ENCODE results near the gene GULP1. TPM values are rescaled to one million over a fixed set of nuclear protein-coding genes. Genes with fewer than 3 reads are reported as not detected.

The GULP1 gene
- total RNA-seq, 1 donor from 2014 or later: not detected

- H3K4me3 Mint-ChIP-seq: no peak overlapping the region
- no peak overlapping the region for H3K27ac Mint-ChIP-seq
- CTCF ChIA-PET: no interaction called here
- H3K27me3 Mint-ChIP-seq: no peaks in the 10 kb centered on the region
- no peaks in the 10 kb centered on the region for H3K36me3 Mint-ChIP-seq (ENCODE audit: low read depth)
- H3K9me3 Mint-ChIP-seq: no peaks in the 10 kb centered on the region
- no peaks in the 10 kb centered on the region for H3K4me1 Mint-ChIP-seq
- no peak for TF ChIP-seq CTCF (IDR thresholded peaks at IDR 0.05)
- POLR2A ChIA-PET: no interaction called here
- DNase-seq (no peak), ATAC-seq (ENCODE audit: low read depth) (no peak)
- intact Hi-C loops (cut with micrococcal nuclease): no loop called here
Measured at GRCh38 chr2:188515918-188516317, 224.2 kb downstream of the GULP1 start.

DNA sequence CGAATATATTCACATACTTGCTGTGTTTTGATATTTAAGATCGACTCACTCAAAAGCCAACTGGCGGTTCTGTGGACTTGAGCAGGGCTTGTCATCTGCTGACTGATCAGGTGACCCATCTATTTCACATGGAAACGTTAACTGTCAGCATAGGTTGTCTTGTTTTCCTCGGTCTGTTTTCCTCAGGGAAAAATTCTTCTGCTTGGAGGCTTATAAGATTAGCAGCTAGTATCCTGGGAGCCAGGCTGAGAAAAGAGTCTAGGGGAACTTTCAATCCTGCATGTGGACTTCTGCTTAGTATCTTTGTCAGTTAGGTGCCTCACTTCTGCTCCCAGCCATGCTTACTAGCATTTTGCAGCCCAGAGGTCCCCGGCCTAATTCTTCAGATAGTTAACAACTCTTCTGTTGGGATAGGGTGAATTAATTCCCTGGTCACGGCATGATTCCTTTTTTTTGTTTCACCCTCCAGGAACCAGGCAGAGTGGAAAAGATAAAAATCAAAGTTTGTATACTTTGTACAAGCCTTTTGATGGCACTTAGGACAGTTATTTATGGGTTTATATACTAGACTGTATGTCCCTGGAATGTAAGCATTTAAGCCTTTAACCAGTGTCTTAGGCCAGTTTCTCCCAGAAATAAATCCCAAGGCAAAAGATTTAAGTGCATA is 226.0 kb downstream of the GULP1 start:
- ChIA-PET CTCF (no interaction called here), POLR2A (no interaction called here)
- no peak for DNase-seq
- H3K27me3 Mint-ChIP-seq: no peaks in the 10 kb centered on the region
- no peak overlapping the region for H3K27ac Mint-ChIP-seq
- TF ChIP-seq CTCF (IDR thresholded peaks at IDR 0.05): no peak
- no peak for ATAC-seq (ENCODE audit: low read depth)
- no peaks in the 10 kb centered on the region for H3K36me3 Mint-ChIP-seq (ENCODE audit: low read depth)
- no peaks in the 10 kb centered on the region for H3K4me1 Mint-ChIP-seq
- H3K4me3 Mint-ChIP-seq: no peak overlapping the region
- intact Hi-C loops (cut with micrococcal nuclease): no loop called here
- no peaks in the 10 kb centered on the region for H3K9me3 Mint-ChIP-seq

DNA sequence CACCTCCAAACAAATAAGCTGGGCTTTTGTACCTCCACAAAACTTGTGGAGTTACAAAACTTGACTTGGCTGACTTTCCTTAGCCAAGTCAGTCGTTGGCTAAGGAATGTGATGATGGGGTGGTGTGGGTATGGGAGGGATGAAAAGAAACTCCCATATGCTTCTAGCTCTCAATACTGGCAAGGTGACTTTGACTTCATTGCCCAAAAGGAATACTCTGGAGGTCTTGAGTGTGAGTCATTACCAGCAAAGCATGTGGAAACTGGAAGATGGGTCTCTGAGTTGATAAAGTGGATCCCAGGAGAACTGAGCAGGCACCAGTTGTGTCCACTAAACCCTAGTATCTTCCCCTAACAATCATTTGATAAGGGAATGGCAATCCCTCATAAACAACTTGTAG is 226.7 kb downstream of the GULP1 start:
- H3K27ac Mint-ChIP-seq: no peak overlapping the region
- ChIA-PET CTCF (no interaction called here), POLR2A (no interaction called here)
- no peak for TF ChIP-seq CTCF (IDR thresholded peaks at IDR 0.05)
- H3K9me3 Mint-ChIP-seq: no peaks in the 10 kb centered on the region
- H3K4me3 Mint-ChIP-seq: no peak overlapping the region
- no peak for DNase-seq
- ATAC-seq (ENCODE audit: low read depth): no peak
- intact Hi-C loops (cut with micrococcal nuclease): no loop called here
- no peaks in the 10 kb centered on the region for H3K36me3 Mint-ChIP-seq (ENCODE audit: low read depth)
- no peaks in the 10 kb centered on the region for H3K4me1 Mint-ChIP-seq
- no peaks in the 10 kb centered on the region for H3K27me3 Mint-ChIP-seq

GRCh38 chr2:188519136-188519535 is 227.5 kb downstream of the GULP1 start:
- Mint-ChIP-seq H3K36me3 (ENCODE audit: low read depth) (no peaks in the 10 kb centered on the region), H3K4me1 (no peaks in the 10 kb centered on the region), H3K9me3 (no peaks in the 10 kb centered on the region), H3K4me3 (no peak overlapping the region), H3K27ac (no peak overlapping the region), H3K27me3 (no peaks in the 10 kb centered on the region)
- no peak for DNase-seq
- POLR2A ChIA-PET: no interaction called here
- TF ChIP-seq CTCF (IDR thresholded peaks at IDR 0.05): no peak
- intact Hi-C loops (cut with micrococcal nuclease): no loop called here
- ATAC-seq (ENCODE audit: low read depth): no peak
- CTCF ChIA-PET: no interaction called here

DNA sequence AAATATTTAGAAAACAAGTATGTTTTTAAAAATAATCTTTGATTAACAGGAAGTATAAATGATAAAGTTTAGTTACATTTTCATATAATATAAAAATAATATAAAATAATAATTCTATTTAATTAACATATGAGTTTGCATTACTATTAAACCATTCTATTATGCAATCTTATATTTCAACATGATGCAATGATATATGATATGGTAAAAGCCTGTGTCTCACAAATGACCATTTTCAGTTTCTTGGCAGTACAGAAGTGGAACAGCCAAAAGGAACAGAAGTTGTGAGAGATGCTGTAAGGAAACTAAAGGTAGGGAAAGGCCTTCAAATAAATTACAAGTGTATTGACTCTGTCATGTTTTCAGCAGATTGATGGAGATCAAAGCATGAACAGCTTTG is 230.8 kb downstream of the GULP1 start:
- ChIA-PET POLR2A (no interaction called here), CTCF (no interaction called here)
- Mint-ChIP-seq H3K9me3 (no peaks in the 10 kb centered on the region), H3K27me3 (no peaks in the 10 kb centered on the region), H3K36me3 (ENCODE audit: low read depth) (no peaks in the 10 kb centered on the region), H3K4me1 (no peaks in the 10 kb centered on the region), H3K27ac (no peak overlapping the region), H3K4me3 (no peak overlapping the region)
- intact Hi-C loops (cut with micrococcal nuclease): no loop called here
- DNase-seq (no peak), ATAC-seq (ENCODE audit: low read depth) (no peak)
- no peak for TF ChIP-seq CTCF (IDR thresholded peaks at IDR 0.05)
